ENCODE data around the gene GATAD2A.
"Not testable (repeated sequence)": the region's sequence is repeated elsewhere in the genome, so short reads cannot be mapped to it uniquely, and the experiment has no call there.

The GATAD2A gene

DNA sequence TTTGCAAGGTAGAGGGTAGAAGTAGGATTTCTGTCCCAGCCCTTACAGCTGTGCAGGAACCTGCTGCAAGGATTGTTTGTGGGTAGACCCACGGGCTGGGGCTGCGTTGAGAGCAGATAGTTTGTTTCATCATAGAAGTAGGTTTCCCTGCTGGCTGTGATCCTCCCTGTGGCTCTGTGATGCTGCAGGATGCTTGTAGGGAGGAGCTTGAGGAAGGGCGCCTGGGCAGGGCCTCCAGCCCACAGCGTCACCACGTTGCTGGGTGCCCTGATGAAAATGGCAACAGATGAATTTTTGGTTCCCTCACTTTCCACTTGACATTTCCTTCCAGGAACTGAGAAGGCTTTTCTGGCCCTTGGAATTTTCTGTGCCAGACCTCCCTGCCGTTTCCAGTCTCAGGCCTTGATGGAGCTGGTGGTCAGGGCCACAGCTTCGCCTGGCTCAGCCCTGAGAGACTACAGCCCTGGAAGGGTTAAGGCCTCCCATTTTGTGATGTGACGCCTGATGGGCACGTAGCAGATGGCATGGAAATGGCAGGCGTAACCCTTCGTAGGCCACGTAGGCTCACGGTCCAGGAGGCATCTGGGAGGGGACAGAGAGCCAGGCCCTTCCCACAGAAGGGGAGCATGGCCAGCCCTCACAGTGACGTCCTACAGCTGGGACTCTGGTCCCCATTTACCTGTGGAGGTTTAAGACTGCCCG lies 42.2 kb downstream of the GATAD2A start:
- no peak for DNase-seq

DNA sequence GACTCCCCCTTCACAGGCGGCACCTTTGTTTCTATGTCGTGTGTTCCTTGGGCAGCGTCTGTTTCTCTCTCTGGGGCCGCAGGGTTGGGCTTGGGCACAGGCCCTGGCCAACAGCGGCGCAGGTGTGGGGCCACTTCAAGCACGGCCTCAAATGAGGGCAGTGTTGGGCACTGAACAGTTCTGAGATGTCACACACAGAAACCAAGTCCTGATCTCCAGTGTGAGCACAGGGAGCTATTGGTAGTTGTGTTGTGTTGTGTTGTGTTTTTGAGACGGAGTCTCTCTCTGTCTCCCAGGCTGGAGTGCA lies 42.7 kb downstream of the GATAD2A start:
- no peak for DNase-seq

DNA sequence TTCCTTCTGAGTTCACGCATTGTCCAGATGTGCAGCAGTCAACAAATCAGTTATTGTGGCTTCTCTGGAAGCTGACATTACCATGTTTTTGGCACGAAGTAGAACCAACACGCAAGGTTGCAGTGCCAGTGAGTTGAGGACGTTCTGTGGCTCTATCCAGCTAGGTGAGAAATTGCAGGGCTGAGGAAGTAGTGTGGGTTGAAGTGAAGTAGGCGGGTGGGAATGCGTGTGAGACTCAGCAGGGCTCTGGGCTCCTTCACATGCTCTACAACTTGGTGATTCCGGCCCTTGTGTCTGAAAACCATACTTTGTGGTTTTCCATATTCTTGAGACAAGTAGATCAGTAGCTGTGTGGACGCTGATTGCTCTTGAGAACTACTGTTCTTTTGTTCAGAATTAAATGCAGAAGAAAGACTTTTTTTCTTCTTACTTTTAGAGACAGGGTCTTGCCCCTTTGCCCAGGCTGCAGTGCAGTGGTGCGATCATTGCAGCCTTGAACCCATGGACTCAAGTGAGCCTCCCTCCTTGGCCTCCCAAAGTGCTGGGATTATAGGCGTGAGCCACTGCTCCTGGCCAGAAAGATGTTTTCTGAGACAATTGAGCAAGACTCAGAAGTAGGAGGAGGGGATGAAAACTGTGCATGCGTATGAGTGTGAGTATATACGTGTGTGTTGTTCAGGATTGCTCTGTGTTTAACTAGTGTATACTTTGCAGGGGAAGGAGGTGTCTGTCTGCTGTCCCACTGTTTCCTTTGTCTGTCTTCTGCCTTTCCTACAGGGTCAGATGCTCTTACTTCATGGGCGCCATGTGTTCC lies 46.2 kb downstream of the GATAD2A start:
- DNase-seq = no peak

DNA sequence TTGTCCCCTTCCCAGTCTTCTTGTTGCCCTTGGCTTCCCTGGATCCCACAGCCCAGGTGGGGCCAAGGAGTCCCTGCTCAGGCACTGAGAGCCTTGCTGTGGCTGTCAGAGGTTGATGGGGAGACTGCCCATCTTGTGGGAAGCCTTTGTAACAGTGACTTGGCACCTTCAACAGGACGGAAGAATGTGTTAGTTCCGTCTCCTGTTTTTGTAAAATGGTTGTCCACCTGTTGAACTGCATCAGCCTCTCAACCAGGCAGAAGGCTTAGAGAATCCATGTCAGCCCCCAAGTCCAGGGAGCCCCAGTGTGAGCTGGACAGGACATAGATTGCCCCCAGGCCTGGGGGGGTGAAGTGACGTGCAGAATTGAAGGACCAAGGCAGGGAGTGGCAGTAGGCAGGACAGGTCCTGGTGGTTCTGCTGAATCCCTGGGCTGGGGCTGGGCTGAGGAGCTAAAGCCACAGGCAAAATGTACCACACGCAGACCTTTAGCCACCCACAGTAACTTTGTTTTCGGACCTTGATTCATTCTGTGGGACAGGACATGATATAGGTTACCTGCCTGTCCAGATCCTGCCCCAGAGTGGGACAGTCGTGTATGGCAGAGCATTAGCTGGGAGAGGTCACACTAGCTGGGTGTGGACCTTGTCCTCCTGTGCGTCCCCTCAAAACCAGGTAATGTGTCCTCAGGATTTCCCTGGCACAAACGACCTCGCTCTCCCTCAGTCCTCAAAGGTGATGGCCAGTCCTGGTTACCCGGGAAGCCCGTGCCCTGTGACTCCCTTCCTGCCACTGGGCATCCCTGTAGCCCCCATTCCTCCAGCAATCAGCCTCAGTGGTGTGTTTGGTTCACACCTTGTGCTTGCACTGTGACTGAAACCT lies 47.0 kb downstream of the GATAD2A start:
- DNase-seq = no peak

DNA sequence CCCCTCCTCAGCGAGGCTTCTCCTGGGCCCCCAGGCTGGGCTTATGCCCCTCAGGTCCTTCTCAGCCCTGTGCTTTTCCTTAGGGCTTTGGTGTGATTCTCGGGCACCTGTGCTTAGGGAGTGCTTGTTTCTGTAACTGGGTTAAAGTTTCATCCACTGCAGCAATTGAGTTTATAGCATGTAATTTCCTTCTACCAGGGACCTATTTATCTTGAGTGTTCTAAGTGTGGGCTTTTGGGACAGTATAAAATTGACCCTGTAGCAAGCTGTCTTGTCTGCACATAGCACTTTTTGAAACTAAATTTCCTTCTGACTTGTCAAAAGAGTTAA lies 47.6 kb downstream of the GATAD2A start:
- no peak for DNase-seq

DNA sequence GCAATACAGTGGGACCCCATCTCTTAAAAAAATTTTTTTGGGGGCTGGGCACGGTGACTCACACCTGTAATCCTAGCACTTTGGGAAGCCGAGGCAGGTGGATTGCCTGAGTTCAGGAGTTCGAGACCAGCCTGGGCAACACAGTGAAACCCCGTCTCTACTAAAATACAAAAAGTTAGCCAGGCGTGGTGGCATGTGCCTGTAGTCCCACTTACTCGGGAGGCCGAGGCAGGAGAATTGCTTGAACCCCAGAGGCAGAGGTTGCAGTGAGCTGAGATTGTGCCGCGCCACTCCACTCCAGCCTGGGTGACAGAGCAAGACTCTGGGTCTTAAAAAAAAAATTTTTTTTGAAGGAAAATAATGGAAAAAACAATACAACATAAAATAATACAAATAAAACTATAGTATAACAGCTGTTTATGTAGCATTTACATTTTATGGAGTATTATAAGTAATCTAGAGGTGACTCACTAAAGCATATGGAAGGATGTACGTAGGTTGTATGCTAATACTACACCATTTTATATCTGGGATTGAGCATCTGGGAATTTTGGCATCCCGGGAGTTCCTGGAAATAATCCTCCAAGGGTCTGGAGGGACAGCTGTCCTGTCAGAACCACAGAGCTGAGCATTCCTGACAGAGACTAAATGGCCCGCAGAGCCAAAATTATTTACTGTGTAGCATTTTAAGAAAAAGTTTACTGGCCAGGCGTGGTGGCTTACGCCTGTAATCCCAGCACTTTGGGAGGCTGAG lies 49.9 kb downstream of the GATAD2A start:
- DNase-seq = not testable (repeated sequence)

DNA sequence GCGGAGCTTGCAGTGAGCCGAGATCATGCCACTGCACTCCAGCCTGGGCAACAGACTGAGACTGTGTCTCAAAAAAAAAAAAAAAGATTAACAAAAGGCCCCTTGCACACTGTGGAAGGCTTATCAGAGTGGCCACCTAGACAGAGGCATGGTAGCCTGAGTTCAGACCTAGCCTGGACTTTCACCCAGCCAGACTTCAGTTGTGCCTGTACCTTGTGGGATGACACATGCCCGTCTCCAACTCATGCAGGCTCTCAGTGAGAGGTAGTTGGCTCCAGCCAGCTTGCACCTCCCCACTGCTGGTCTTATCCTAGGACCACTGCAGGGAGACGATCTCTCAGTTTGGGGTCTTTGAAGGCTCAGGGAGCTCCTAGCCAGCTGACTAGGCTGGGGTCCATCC lies 52.2 kb downstream of the GATAD2A start:
- DNase-seq = no peak

DNA sequence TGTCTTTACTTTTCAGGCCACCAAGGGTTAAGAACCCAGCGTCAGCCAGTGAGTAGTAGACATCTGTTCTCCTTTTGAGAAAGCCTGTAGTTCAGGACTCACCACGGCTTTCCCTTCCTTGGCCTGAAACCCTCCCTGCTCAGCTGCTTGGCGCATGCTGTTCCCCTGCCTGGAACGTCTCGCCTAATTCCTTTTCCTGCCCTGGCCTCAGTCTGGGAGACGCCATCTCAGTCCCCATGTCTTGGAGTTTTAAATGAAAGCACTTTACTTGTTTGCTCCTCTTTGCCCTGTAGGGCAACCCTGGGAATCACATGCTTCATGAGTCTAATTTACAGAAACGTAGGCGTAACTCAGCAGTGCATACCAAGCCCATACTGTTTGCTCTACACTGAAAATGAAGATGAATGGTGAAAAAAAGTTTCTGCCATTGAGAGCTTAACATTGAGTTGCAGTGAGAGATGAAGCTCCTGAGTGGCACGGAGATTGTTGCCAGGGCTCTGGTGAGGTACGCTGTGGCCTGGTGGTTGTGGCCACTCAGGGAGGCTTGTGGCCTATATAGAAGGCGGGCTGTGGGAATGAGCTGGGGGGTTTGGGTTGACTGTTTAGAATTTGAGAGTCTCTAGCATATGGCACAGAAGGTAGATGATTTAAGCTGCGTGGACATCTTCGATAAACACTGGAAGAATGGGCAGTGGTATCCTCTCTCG lies 52.8 kb downstream of the GATAD2A start:
- DNase-seq = no peak

DNA sequence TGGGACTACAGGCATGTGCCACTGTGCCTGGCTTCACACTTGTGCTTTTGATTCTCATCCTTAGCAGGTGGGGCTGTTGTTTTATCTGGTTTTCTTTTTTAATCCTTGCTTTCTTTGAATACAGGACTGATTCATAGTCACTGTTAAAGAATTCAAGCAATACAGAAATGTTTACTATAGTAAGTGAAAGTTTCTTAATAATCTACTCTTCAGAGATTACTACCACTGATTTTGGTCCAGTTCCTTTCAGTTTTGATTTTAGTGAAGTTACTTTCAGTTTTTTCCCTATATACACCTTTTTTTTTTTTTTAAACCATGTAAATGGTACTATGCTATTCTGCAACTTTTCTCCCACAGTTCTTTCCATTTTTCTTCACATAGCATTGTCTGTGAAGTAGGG lies 53.6 kb downstream of the GATAD2A start:
- no peak for DNase-seq

DNA sequence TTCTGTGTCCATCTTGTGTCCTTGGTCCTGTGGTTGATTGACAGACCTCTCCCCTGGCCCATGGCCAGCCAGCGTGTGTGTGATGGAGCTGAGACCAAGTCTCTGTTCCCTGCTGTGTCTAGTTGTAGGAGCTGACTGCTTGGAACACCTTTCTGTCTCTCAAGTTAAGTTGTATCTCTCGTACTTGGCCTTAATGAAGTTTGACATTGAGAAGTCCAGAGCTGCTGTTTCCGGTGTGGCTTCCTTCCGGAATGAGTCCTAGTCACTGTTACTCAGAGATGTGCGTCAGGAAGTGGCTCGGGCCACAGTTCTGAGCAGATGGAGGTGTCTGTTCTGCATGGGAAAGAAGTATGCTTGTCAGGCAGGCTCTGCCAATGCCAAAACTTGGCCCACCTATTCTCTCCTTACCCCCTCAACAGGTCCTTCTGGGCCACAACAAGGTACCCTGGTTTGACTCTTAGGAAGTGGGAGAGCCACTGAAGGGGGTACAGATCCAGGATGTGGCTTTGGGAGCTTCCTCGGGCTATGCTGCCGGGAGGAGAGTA lies 54.3 kb downstream of the GATAD2A start:
- DNase-seq = peak; percentile 61

DNA sequence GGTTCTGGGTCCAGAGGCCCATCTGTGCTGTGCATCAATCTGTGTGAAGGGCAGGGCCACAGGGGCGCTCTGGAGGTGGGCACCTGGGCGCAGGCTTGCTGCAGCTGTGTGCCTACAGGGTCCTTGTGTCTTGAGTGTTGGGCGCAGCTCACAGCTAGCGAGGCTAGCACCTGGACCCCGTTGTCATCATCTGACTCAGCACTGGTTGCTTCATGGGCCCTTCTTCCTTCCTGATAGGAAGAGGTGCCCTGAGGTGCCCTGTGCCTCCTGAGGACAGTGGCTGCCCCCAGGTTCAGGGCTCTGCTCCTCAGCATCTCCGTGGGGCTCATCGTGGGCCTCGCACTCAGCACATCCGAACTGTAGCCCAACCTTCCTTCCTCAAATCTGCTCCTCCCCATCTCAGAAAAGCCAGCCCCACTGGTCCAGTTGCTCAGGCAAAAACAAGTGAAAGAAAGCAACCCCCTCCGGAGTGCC lies 54.8 kb downstream of the GATAD2A start:
- DNase-seq = no peak

DNA sequence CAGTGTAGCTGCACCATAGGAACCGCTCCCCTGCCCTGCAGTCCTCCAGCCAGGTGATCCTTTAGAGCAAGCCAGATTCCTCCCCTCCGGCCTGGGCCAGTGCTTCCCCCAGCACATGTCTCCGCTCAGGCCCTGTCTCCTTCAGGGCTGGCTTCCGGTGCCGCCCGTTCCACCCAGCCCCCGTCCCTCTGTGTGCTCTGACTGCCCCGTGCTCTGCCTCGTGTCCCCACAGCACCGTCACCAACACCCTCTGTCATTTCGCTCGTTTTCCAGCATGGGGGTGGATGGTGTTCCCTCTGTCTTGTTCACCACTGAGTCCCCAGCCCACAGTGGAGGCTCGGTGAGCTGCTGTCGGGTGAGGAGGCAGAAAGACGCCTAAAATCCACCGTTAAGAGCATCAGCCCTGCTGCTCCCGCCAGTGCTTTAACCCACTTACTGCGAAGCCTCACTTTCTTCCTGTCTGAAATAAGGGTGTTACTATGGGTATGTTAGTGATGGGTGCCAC lies 55.3 kb downstream of the GATAD2A start:
- DNase-seq = no peak

DNA sequence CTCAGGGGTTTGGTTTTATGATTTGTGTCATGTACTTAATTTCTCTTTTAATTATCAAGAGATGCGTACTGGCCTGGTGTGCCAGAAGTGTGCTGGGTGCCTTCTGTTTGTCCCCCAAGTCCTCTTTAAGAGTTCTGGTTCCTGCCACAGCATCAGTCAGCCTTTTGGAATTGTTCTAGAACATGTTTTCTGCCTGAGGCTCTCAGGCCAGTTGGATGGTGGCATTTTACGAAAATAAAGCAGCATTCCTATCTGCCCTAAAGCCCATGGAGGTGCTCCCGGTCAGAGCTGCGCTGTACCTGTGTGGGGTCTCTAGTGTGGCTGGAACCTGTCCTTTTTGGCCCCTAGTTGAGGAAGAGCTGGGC lies 55.8 kb downstream of the GATAD2A start:
- no peak for DNase-seq

DNA sequence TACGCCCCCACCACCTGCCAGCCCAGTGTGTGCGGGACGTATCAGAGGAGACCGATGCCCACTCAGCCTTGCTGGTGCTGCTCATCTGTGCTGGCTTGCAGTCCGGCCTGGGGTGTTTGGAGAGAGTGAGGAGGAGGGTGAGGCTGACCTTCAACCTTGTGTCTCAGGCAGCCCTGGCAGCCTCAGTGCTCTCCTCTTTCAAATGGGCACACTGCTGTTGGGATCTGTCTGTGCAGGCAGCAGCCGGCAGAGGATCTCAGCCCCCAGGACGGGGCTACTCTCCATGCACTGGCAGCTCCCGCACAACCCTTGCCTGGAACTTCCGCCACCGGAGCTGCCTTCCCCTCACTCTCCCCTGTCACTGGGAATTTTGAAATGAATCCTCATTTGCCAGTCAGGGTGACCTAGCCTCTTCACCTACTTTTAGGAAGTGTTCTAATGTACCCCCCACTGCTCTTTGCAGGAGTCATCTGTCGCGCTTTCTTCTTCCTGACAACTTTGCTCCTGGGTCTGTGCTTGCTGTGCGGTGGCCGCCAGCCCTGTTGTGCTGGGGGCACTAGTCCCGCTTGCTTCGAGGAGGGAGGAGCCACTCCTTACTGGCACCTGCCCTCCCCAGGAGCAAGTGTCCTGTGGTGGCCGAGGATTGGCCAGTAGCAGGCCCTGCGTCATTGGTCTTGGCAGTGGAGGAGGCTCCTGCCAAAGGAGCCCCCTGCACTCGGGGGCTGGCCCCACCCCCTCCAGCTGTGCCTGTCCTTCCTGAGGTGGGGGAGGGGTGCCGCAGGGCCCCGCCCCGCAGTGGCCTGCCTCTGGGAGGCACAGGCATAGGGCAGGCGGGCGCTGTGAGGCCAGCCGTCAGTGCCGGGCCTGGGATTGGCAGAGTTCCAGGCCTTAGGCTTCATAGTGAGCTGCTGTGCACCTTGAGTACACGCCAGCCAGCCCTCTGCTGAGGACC lies 56.5 kb downstream of the GATAD2A start:
- DNase-seq = no peak

DNA sequence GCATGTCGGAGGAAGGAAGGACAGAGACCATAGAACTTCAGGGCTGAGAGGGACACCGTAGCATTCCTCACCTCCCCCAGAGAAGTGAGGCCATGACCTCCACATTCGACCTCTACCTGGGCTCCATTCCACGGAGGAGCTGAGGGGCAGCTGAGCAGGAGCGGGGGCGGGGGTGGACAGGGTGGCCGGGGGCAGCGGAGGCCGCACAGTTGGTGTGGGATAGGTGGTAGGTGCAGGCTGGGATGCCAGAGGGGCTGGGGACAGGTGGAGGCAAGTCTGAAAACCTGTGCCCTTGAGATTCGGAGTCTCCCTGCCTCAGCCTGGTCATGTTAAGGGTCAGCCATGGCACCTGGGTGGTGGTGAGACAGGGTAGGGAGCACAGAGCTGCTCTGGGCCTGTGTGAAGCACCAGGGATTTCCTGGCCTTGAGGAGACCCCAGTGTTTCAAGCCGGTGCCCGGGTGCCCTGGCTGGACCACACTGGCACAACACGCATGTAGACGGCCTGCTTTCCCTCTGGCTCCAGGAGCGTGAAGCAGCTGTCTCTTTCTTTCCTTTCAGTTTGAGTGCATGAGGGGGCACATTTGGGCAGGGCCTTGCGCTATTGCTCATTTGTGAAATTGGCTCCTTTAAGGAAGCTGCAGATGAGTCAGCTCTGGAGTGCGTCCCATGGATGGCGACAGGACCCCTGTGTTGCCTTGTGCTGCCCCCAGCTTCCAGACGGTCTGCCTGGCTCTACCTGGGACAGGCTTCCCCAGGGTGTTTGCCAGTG lies 58.1 kb downstream of the GATAD2A start:
- peak; percentile 68 for DNase-seq

DNA sequence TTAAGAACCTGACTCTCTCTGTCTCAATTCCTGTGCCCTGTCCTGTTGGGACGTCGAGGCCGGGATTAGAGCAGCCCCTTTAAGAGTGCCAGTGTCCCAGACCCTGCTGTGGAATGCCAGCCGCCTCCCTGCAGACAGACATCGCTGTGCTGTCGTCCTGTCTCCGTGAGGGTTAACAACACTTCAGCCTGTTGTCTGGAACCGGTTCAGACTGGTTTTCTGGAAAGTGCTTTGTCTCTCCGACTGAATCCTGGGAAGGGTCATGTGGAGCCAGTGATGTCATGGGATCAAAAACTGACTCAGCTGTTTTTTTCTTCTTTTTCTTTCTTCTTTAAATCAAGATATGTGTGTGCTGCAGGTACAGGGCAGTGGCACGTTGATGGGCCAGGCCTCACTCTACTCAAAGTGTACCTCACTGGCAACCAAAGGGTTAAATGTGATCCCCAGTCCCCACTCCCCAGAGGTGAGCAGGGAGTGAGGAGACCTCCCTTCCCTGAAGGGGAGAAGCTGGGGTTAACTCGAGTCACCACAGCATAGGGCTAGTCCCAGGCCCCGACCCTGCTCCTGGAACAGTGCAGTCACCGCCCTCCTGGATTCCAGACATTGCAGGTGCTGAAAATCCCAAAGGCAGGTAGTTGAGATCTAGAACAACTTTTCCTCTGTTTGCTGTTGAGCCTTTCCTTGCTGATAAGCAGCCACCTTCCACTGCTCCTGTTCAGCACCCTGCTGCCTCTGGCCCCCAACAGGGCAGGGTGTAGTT lies 59.0 kb downstream of the GATAD2A start:
- peak; percentile 65 for DNase-seq

DNA sequence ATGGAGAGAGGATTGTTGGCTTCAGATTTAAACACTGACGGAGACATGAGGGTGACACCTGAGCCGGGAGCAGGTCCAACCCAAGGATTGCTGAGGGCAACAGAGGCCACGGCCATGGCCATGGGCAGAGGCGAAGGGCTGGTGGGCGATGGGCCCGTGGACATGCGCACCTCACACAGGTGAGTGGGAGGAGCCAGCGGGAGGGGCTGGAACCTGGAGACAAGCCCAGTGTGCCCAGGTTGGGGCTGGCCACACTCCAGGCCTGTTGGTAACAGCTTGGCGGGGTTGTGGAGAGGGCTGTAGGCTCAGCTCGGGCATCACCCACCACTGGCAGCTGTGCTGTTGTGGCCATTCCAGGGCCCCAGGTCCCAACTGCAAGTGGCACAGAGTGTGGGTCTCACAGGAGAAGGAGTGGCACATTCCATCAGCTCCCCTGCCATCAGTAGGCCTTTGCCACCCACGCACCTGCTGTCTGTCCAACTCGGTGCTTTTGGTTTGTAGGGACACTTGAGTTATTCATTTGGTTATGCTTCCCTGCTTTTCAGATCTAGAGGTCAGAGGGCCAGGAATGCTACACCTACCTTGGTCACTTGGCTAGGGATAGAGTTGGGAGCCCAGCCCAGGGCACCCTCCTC lies 60.1 kb downstream of the GATAD2A start:
- no peak for DNase-seq

DNA sequence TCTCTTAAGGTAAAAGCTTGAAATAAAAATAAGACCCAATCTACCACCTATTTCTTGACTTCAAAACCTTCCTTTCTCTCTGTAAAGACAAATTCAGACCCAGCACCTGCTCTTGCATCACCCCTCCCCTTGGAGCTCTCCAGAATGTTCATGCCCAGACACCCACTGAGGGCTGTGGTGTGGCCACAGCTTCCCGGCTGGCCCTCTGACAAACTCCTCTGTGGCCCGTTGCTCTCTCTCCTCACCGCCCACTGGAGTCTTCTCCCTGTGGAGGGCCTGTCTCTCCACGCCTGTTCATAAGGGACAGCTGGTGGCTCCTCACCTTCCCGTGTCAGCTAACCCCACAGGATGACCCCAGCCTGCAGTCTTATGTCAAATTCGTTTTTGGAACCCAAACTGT lies 60.7 kb downstream of the GATAD2A start:
- DNase-seq = no peak

Measured in fibroblast of skin of abdomen (primary cell).